Activated B cell treated with CpG ODN at 0.5 μM for 24 hours (primary cell): ENCODE data around the gene DIP2C. TPM values are rescaled to one million over a fixed set of nuclear protein-coding genes. Genes with fewer than 3 reads are reported as not detected.
"Not testable (repeated sequence)": the region's sequence is repeated elsewhere in the genome, so short reads cannot be mapped to it uniquely, and the experiment has no call there.

Source experiments
- ATAC-seq: fragments of 200-7000 bp; cut with Tn5 transposase; one replicate; pipeline ENCODE4 v1.10.0; 2021; ENCODE audit warnings: low read depth, mild to moderate bottlenecking, moderate library complexity
- CTCF ChIA-PET: fragments of 350-600 bp; sonication (Branson Sonifier 250); formaldehyde crosslinking; loops from one replicate; lab custom pipeline; 2021; ENCODE audit warnings: antibody characterized with exemption; lab: Charles Lee
- POLR2A ChIA-PET: fragments of 350-600 bp; sonication (Branson Sonifier 250); formaldehyde crosslinking; loops from one replicate; lab custom pipeline; 2021; ENCODE audit warnings: antibody characterized with exemption; lab: Charles Lee
- DNase-seq: peaks from one replicate; pipeline ENCODE4 v3.0.0; 2022
- H3K27ac Mint-ChIP-seq: one replicate; pipeline ENCODE4 v1.8.0; 2020; ENCODE audit warnings: mixed read lengths
- H3K27me3 Mint-ChIP-seq: one replicate; pipeline ENCODE4 v1.8.0; 2021; ENCODE audit warnings: mixed read lengths
- H3K36me3 Mint-ChIP-seq: one replicate; pipeline ENCODE4 v1.8.0; 2021; ENCODE audit warnings: low read depth, mixed read lengths
- H3K4me1 Mint-ChIP-seq: one replicate; pipeline ENCODE4 v1.8.0; 2021; ENCODE audit warnings: mixed read lengths
- H3K4me3 Mint-ChIP-seq: one replicate; pipeline ENCODE4 v1.8.0; 2020; ENCODE audit warnings: mild to moderate bottlenecking, mixed read lengths
- H3K9me3 Mint-ChIP-seq: one replicate; pipeline ENCODE4 v1.8.0; 2020; ENCODE audit warnings: mixed read lengths
- CTCF ChIP-seq: fragments of 200-600 bp; IDR thresholded peaks from one replicate; pipeline ENCODE4 v1.8.0; 2022; ENCODE audit warnings: antibody characterized with exemption, mild to moderate bottlenecking
- intact Hi-C: fragments of 100-400 bp; cut with micrococcal nuclease; formaldehyde crosslinking; loops from one replicate; pipeline ENCODE4 v1.15.1; 2024
- total RNA-seq: library from RNA; stranded (reverse); gene quantifications from 2 replicates; pipeline ENCODE4 v1.2.3, GENCODE V29; 2022

DIP2C gene
- total RNA-seq, 1 donor from 2014 or later: 0.49 TPM

DNA sequence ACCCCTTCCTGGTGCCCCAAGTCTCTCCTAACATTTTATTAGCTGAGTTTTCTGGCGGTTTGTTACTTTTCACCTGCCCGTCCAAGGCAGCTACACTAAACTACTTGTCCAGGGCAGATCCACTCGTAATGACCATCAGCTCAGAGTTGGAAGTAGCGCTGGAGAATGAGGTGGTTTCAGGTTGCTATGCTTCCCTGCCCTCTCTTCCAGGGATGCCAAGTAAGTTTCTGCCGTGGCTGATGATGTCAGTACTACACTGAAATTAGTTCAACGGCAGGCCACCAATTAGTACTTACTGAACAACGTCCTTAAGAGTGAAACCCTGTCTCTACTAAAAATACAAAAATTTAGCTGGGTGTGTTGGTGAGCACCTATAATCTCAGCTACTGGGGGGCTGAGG is 55.2 kb downstream of the DIP2C start:
- no peak for TF ChIP-seq CTCF
- DNase-seq (no peak), ATAC-seq (no peak)
- Mint-ChIP-seq H3K36me3 (no peaks in the 10 kb centered on the region), H3K4me3 (no peak overlapping the region), H3K9me3 (no peaks in the 10 kb centered on the region), H3K27me3 (peaks cover 27% of the 10 kb centered on the region), H3K4me1 (no peaks in the 10 kb centered on the region), H3K27ac (no peak overlapping the region)
- CTCF ChIA-PET: no interaction called here
- intact Hi-C loops: no loop called here
- POLR2A ChIA-PET: no interaction called here

- DNase-seq (no peak), ATAC-seq (no peak)
- intact Hi-C loops: no loop called here
- no peaks in the 10 kb centered on the region for H3K9me3 Mint-ChIP-seq
- no peaks in the 10 kb centered on the region for H3K36me3 Mint-ChIP-seq
- ChIA-PET CTCF (no interaction called here), POLR2A (no interaction called here)
- H3K27me3 Mint-ChIP-seq: peaks cover 30% of the 10 kb centered on the region
- no peaks in the 10 kb centered on the region for H3K4me1 Mint-ChIP-seq
- no peak overlapping the region for H3K27ac Mint-ChIP-seq
- no peak for TF ChIP-seq CTCF
- H3K4me3 Mint-ChIP-seq: no peak overlapping the region
Observed at GRCh38 chr10:633279-634245, 55.9 kb downstream of the DIP2C start.

DNA sequence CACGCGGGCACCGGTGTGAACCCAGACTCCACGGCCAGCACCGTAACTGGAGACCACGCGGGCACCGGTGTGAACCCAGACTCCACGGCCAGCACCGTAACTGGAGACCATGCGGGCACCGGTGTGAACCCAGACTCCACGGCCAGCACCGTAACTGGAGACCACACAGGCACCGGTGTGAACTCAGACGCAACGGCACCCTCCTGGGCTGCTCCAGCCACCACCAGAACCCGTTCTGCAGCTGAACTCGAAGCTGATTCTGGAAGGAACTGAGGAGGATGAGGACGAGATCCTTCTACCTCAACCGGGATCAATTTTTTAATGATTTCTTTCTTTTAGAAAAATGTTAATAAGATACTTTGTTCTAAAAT is 56.7 kb downstream of the DIP2C start:
- POLR2A ChIA-PET, intact Hi-C loops, H3K4me1 Mint-ChIP-seq: not testable (repeated sequence)

DNA sequence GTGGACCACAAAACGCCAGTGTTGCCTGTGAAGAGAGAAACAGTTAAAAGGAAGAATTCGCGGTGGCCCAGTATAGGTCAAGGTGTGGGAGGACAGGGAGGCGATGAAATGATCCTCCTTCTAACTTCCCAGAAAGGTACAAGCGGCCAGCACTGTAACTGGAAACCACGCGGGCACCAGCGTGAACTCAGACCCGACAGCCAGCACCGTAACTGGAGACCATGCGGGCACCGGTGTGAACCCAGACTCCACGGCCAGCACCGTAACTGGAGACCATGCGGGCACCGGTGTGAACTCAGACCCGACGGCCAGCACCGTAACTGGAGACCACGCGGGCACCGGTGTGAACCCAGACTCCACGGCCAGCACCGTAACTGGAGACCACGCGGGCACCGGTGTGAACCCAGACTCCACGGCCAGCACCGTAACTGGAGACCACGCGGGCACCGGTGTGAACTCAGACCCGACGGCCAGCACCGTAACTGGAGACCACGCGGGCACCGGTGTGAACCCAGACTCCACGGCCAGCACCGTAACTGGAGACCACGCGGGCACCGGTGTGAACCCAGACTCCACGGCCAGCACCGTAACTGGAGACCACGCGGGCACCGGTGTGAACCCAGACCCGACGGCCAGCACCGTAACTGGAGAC is 57.2 kb downstream of the DIP2C start:
- H3K36me3 Mint-ChIP-seq, POLR2A ChIA-PET, H3K27ac Mint-ChIP-seq, H3K4me1 Mint-ChIP-seq, H3K4me3 Mint-ChIP-seq, ATAC-seq, intact Hi-C loops, H3K9me3 Mint-ChIP-seq, CTCF ChIA-PET, DNase-seq: not testable (repeated sequence)
- peaks cover 35% of the 10 kb centered on the region for H3K27me3 Mint-ChIP-seq

More for the DNA sequence above, 56.7 kb downstream of the DIP2C start:
- H3K36me3 Mint-ChIP-seq, H3K9me3 Mint-ChIP-seq, H3K27ac Mint-ChIP-seq, ATAC-seq, H3K4me3 Mint-ChIP-seq, DNase-seq, CTCF ChIA-PET: not testable (repeated sequence)
- H3K27me3 Mint-ChIP-seq: peaks cover 34% of the 10 kb centered on the region

DNA sequence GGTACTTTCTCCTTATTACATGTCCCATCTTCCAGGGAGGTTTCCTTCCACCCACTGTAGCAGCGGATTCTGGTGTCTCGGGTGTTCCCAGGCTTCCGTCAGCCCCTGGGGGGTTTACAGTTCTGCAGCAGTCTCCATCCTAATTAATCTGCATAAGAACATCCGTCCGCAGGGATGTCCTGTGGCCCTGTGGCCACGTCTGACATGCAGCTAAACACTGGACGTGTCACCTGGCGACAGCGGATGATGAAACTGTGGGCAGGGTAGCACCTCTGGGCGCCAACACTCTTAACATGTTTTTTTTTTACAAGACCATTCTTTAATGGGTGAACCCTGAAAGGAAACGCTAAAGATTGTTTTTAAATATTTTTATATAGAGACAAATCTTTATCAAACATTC is 58.2 kb downstream of the DIP2C start:
- ChIA-PET CTCF (no interaction called here), POLR2A (no interaction called here)
- H3K36me3 Mint-ChIP-seq: no peaks in the 10 kb centered on the region
- no peak for ATAC-seq
- no peak for DNase-seq
- H3K27ac Mint-ChIP-seq: no peak overlapping the region
- peaks cover 34% of the 10 kb centered on the region for H3K27me3 Mint-ChIP-seq
- no peak for TF ChIP-seq CTCF
- intact Hi-C loops: no loop called here
- H3K4me1 Mint-ChIP-seq: no peaks in the 10 kb centered on the region
- no peaks in the 10 kb centered on the region for H3K9me3 Mint-ChIP-seq
- H3K4me3 Mint-ChIP-seq: no peak overlapping the region

DNA sequence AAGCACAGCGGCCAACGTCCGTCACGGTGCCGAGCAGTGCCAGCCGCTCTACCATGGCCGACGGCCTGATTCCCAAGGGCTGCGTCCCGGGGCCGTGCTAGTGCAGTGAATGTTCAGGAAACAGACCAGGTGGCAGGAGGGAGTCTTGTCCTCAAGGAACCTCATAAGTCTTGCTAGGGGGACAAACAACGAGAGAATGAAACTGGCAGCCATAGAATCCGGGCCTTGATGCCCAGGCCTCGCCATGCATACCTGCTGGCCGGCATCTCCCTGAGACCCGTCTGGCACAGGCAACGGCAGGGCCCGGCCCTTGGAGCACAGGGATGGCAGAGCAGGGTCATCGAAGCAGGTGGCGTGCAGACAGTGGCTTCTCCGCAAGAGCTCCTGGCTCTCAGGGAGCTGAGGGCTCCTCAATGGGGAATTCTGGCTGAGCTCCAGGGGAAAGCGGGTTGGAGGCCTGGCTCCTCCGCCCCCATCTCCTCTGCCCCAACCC is 58.8 kb downstream of the DIP2C start:
- H3K36me3 Mint-ChIP-seq: no peaks in the 10 kb centered on the region
- no peak for DNase-seq
- intact Hi-C loops: no loop called here
- no peak overlapping the region for H3K4me3 Mint-ChIP-seq
- POLR2A ChIA-PET: no interaction called here
- H3K9me3 Mint-ChIP-seq: no peaks in the 10 kb centered on the region
- no peaks in the 10 kb centered on the region for H3K4me1 Mint-ChIP-seq
- peaks cover 35% of the 10 kb centered on the region for H3K27me3 Mint-ChIP-seq
- CTCF ChIA-PET: no interaction called here
- TF ChIP-seq CTCF: no peak
- ATAC-seq: no peak
- H3K27ac Mint-ChIP-seq: no peak overlapping the region
